HEK293 (cell line): ENCODE data around the gene ITPRIPL2.

Experiments
- CTCF ChIA-PET: fragments of 350-600 bp; formaldehyde crosslinking; extraction: SDS; loops from one replicate; lab custom pipeline; 2021; ENCODE audit warnings: antibody characterized with exemption; lab: Yijun Ruan, JAX
- POLR2A ChIA-PET: fragments of 300-600 bp; formaldehyde crosslinking; extraction: SDS; loops from one replicate; lab custom pipeline; 2020; ENCODE audit warnings: antibody characterized with exemption, inconsistent platforms; lab: Yijun Ruan, JAX
- H3K27ac ChIP-seq: fragments of 200-500 bp; sonication (Bioruptor generic); 2 replicates; pipeline ENCODE4 v1.5.1; 2014; ENCODE audit warnings: low read depth, low read length, control low read depth, inconsistent platforms; ENCODE audit errors: extremely low read depth
- H3K36me3 ChIP-seq, 2 experiments: fragments of 200-500 bp in 1 of 2; sonication (Bioruptor generic) in 1 of 2; 1 replicate in 1 of 2; 2 replicates in 1 of 2; pipeline ENCODE4 v1.5.1; 2014 to 2017; ENCODE audit warnings: inconsistent platforms in 2 of 2, low read length in 2 of 2; ENCODE audit not compliant: control insufficient read depth in 2 of 2, insufficient read depth in 1 of 2
- H3K4me1 ChIP-seq: fragments of 200-500 bp; sonication (Bioruptor generic); 2 replicates; pipeline ENCODE4 v1.5.1; 2014; ENCODE audit warnings: mild to moderate bottlenecking, low read length, inconsistent platforms; ENCODE audit not compliant: control insufficient read depth, insufficient read depth
- H3K4me3 ChIP-seq: 2 replicates; pipeline ENCODE4 v1.5.1; 2011; ENCODE audit warnings: low read depth, mild to moderate bottlenecking, control low read depth, low read length, moderate library complexity
- H3K9me3 ChIP-seq: fragments of 200-500 bp; sonication (Bioruptor generic); 2 replicates; pipeline ENCODE4 v1.5.1; 2014; ENCODE audit warnings: low read depth, low read length, inconsistent platforms; ENCODE audit not compliant: control insufficient read depth, insufficient read depth
- BCL6B ChIP-seq: fragments of 450-650 bp; formaldehyde crosslinking; IDR thresholded peaks from 2 replicates; pipeline ENCODE4 v1.5.1; 2017; ENCODE audit warnings: missing biosample characterization, missing genetic modification characterization
- IKZF3 ChIP-seq: fragments of 450-650 bp; IDR thresholded peaks from 2 replicates; pipeline ENCODE4 v1.5.0; 2018; ENCODE audit warnings: missing biosample characterization, mild to moderate bottlenecking, missing genetic modification characterization, moderate library complexity
- KLF16 ChIP-seq: fragments of 450-650 bp; formaldehyde crosslinking; IDR thresholded peaks from 2 replicates; pipeline ENCODE4 v1.5.1; 2017; ENCODE audit warnings: missing biosample characterization, missing genetic modification characterization
- ZBTB10 ChIP-seq: fragments of 450-650 bp; formaldehyde crosslinking; IDR thresholded peaks from 2 replicates; pipeline ENCODE4 v1.5.1; 2016; ENCODE audit warnings: missing biosample characterization, missing genetic modification characterization
- ZBTB49 ChIP-seq: fragments of 450-650 bp; formaldehyde crosslinking; IDR thresholded peaks from 2 replicates; pipeline ENCODE4 v1.5.1; 2016; ENCODE audit warnings: missing biosample characterization, missing genetic modification characterization, low read depth
- ZFHX2 ChIP-seq: fragments of 450-650 bp; formaldehyde crosslinking; conservative IDR thresholded peaks from 2 replicates; pipeline ENCODE4 v1.5.1; 2016; ENCODE audit warnings: missing biosample characterization, missing genetic modification characterization
- ZFP3 ChIP-seq: fragments of 450-650 bp; formaldehyde crosslinking; IDR thresholded peaks from 2 replicates; pipeline ENCODE4 v1.5.1; 2016; ENCODE audit warnings: low read depth, missing biosample characterization, missing genetic modification characterization
- ZFP41 ChIP-seq: fragments of 450-650 bp; formaldehyde crosslinking; IDR thresholded peaks from 2 replicates; pipeline ENCODE4 v1.5.1; 2016; ENCODE audit warnings: missing biosample characterization, missing genetic modification characterization, borderline replicate concordance
- ZNF302 ChIP-seq: fragments of 450-650 bp; formaldehyde crosslinking; IDR thresholded peaks from 2 replicates; pipeline ENCODE4 v1.5.1; 2016; ENCODE audit warnings: missing biosample characterization, missing genetic modification characterization, low read depth
- ZNF501 ChIP-seq: fragments of 450-650 bp; formaldehyde crosslinking; IDR thresholded peaks from 2 replicates; pipeline ENCODE4 v1.5.1; 2016; ENCODE audit warnings: missing biosample characterization, missing genetic modification characterization
- ZNF513 ChIP-seq: fragments of 450-650 bp; IDR thresholded peaks from 2 replicates; pipeline ENCODE4 v1.5.1; 2018; ENCODE audit warnings: missing biosample characterization, missing genetic modification characterization
- ZNF544 ChIP-seq: fragments of 450-650 bp; formaldehyde crosslinking; IDR thresholded peaks from 2 replicates; pipeline ENCODE4 v1.5.0; 2017; ENCODE audit warnings: missing biosample characterization, missing genetic modification characterization
- ZNF585B ChIP-seq: fragments of 450-650 bp; formaldehyde crosslinking; IDR thresholded peaks from 2 replicates; pipeline ENCODE4 v1.5.1; 2016; ENCODE audit warnings: missing biosample characterization, missing genetic modification characterization
- ZNF610 ChIP-seq: fragments of 450-650 bp; formaldehyde crosslinking; IDR thresholded peaks from 2 replicates; pipeline ENCODE4 v1.5.1; 2016; ENCODE audit warnings: missing biosample characterization, missing genetic modification characterization, borderline replicate concordance
- ZNF670 ChIP-seq: fragments of 450-650 bp; formaldehyde crosslinking; IDR thresholded peaks from 2 replicates; pipeline ENCODE4 v1.5.1; 2016; ENCODE audit warnings: missing biosample characterization, missing genetic modification characterization, low read depth
- ZNF677 ChIP-seq: fragments of 450-650 bp; IDR thresholded peaks from 2 replicates; pipeline ENCODE4 v1.5.0; 2018; ENCODE audit warnings: missing biosample characterization, mild to moderate bottlenecking, missing genetic modification characterization, moderate library complexity
- ZNF747 ChIP-seq: fragments of 450-650 bp; formaldehyde crosslinking; IDR thresholded peaks from 2 replicates; pipeline ENCODE4 v1.5.1; 2016; ENCODE audit warnings: missing biosample characterization, missing genetic modification characterization
- ZNF837 ChIP-seq: fragments of 450-650 bp; formaldehyde crosslinking; IDR thresholded peaks from 2 replicates; pipeline ENCODE4 v1.5.1; 2016; ENCODE audit warnings: missing biosample characterization, missing genetic modification characterization
- TF ChIP-seq, protein P1 (sequence below): fragments of 450-650 bp; formaldehyde crosslinking; IDR thresholded peaks from 2 replicates; pipeline ENCODE4 v1.5.1; 2016; ENCODE audit warnings: missing biosample characterization, missing genetic modification characterization
- TF ChIP-seq, protein P2 (sequence below): fragments of 450-650 bp; formaldehyde crosslinking; IDR thresholded peaks from 2 replicates; pipeline ENCODE4 v1.5.1; 2016; ENCODE audit warnings: missing biosample characterization, missing genetic modification characterization

The ITPRIPL2 gene

GRCh38 chr16:19127205-19127604, 13.4 kb downstream of the ITPRIPL2 start (continued):
- TF ChIP-seq BCL6B (tag by site-specific recombination) (no peak), ZNF677 (tag by site-specific recombination) (no peak), ZNF585B (tag by site-specific recombination) (no peak), ZNF747 (tag by site-specific recombination) (no peak), ZFP41 (tag by site-specific recombination) (no peak), ZBTB10 (no peak), ZFP3 (tag by site-specific recombination) (no peak), ZNF544 (tag by site-specific recombination) (no peak), ZNF501 (tag by site-specific recombination) (no peak), ZNF610 (tag by site-specific recombination) (no peak)
- TF ChIP-seq, protein P1, sequence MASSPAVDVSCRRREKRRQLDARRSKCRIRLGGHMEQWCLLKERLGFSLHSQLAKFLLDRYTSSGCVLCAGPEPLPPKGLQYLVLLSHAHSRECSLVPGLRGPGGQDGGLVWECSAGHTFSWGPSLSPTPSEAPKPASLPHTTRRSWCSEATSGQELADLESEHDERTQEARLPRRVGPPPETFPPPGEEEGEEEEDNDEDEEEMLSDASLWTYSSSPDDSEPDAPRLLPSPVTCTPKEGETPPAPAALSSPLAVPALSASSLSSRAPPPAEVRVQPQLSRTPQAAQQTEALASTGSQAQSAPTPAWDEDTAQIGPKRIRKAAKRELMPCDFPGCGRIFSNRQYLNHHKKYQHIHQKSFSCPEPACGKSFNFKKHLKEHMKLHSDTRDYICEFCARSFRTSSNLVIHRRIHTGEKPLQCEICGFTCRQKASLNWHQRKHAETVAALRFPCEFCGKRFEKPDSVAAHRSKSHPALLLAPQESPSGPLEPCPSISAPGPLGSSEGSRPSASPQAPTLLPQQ = no peak

DNA sequence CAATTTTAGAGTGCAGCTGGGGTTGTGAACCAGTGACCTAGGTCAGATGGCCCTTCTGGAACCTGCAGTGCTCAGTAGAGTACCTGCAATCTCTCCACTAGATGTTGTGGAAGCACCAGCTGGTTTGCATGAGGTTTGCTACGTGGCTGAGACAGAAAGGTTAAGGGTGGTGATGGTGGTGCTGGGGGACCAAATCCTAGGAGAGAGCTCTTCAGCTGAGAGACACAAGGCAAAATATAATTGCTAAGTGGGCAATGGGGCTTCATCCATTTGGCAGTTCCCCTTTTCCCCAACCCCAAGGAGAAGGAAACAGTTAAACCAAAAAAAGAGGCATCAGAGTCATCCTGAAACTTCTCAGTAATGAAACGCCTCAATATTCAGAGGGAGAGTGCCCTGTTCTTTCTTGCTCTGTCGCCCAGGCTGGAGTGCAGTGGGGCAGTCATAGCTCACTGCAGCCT, 13.9 kb downstream of the ITPRIPL2 start:
- POLR2A ChIA-PET = no interaction called here
- CTCF ChIA-PET = no interaction called here
- no peak overlapping the region for H3K27ac ChIP-seq
- no peaks in the 10 kb centered on the region for H3K36me3 ChIP-seq
- no peaks in the 10 kb centered on the region for H3K9me3 ChIP-seq
- no peak overlapping the region for H3K4me3 ChIP-seq
- H3K4me1 ChIP-seq = peaks cover 13% of the 10 kb centered on the region
- TF ChIP-seq, protein P1 = no peak
- TF ChIP-seq ZBTB49 = no peak
- no peak for TF ChIP-seq ZNF302 (tag by site-specific recombination)
- no peak for TF ChIP-seq ZNF544 (tag by site-specific recombination)
- no peak for TF ChIP-seq KLF16 (tag by site-specific recombination)
- no peak for TF ChIP-seq ZNF837 (tag by site-specific recombination)
- TF ChIP-seq ZFHX2 (tag by site-specific recombination) = no peak
- no peak for TF ChIP-seq IKZF3
- no peak for TF ChIP-seq ZNF513
- TF ChIP-seq, protein P2, sequence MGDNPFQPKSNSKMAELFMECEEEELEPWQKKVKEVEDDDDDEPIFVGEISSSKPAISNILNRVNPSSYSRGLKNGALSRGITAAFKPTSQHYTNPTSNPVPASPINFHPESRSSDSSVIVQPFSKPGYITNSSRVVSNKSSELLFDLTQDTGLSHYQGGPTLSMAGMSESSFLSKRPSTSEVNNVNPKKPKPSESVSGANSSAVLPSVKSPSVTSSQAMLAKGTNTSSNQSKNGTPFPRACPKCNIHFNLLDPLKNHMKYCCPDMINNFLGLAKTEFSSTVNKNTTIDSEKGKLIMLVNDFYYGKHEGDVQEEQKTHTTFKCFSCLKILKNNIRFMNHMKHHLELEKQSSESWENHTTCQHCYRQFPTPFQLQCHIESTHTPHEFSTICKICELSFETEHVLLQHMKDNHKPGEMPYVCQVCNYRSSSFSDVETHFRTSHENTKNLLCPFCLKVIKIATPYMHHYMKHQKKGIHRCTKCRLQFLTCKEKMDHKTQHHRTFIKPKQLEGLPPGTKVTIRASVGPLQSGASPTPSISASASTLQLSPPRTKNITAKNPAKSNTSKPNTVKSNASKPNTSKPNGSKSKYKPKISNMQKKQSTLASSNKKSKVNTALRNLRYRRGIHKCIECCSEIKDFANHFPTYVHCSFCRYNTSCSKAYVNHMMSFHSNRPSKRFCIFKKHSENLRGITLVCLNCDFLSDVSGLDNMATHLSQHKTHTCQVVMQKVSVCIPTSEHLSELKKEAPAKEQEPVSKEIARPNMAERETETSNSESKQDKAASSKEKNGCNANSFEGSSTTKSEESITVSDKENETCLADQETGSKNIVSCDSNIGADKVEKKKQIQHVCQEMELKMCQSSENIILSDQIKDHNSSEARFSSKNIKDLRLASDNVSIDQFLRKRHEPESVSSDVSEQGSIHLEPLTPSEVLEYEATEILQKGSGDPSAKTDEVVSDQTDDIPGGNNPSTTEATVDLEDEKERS (tag by site-specific recombination) = no peak
- TF ChIP-seq ZNF670 (tag by site-specific recombination) = no peak
